Measurements from ENCODE around the gene ZBTB48. TPM values are rescaled to one million over a fixed set of nuclear protein-coding genes. Genes with fewer than 3 reads are reported as not detected.
A peak's percentile ranks its signal among the peaks of the same experiment; 100 is the strongest.

ZBTB48 gene
- total RNA-seq, result 10.4 TPM

DNA sequence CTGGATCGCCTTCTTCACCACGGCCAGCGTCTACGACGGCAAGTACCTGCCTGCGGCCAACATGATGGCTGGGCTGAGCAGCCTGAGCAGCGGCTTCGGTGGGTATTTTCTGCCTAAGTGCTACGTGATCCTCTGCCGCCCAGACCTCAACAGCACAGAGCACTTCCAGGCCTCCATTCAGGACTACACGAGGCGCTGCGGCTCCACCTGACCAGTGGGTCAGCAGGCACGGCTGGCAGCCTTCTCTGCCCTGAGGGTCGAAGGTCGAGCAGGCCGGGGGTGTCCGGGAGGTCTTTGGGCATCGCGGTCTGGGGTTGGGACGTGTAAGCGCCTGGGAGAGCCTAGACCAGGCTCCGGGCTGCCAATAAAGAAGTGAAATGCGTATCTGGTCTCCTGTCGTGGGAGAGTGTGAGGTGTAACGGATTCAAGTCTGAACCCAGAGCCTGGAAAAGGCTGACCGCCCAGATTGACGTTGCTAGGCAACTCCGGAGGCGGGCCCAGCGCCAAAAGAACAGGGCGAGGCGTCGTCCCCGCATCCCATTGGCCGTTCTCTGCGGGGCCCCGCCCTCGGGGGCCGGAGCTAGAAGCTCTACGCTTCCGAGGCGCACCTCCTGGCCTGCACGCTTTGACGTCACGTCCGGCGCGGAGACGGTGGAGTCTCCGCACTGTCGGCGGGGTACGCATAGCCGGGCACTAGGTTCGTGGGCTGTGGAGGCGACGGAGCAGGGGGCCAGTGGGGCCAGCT, at the start of gene ZBTB48:
Gene ZBTB48, plus strand, starts transcription at position 621 of the 745 bp plus-strand sequence. CDS start 616 bp downstream, outside the sequence.
- Histone ChIP-seq H3K9me3 (ENCODE audit: control insufficient read depth in 3 of 3, low read length in 3 of 3) (no peaks in the 10 kb centered on the region), H3K9ac (ENCODE audit: low read depth in 1 of 3, low read length in 3 of 3) (peak within 1 kb of the TSS; percentile 85 to 88 (median 88)), H3K36me3 (ENCODE audit: control insufficient read depth in 3 of 3, insufficient read depth in 3 of 3, low read length in 3 of 3) (peaks cover 0 to 3% (median 0%) of the 10 kb centered on the region in 3 donors), H3K4me1 (ENCODE audit: control insufficient read depth in 3 of 3, insufficient read depth in 3 of 3, low read length in 3 of 3) (peaks cover 28 to 40% (median 39%) of the 10 kb centered on the region in 3 donors), H3K27me3 (ENCODE audit: control insufficient read depth in 3 of 3, insufficient read depth in 3 of 3, low read length in 3 of 3) (peaks cover 0 to 2% (median 0%) of the 10 kb centered on the region in 3 donors), H3K27ac (ENCODE audit: low read depth, low read length) (peak within 1 kb of the TSS; percentile 97), H3K4me3 (ENCODE audit: low read length in 3 of 3) (peak within 1 kb of the TSS; percentile 73 to 88 (median 86))

DNA sequence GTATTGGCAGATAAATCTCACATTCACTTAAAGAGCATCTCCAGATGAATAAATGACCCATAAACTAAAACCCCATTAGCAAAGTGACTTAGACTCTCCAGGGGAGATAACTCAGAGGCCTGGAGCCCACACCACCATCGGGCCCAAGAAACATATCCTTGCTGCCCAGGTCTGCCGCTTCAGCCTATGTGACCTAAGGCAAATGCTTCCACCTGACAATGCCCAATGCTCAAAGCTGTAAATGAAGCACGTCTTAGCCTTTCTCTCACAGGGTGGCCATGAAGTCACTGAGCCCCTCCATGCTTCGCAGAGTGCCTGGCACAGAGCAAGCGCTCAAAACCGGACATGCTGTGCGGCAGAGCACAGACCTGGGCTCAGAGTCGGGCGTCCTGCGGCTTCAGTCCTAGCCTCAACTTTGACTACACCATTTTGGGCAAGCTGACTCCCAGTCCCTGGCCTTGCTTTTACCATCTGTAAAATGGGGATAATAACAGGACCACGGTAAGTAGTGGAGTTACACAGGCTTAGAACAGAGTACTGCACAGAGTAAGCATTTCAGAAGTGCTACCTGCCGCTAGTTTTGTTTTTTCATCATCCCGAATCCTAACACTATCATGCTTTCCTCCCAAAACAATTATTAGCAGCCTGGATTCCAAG, 49.2 kb upstream of the ZBTB48 start:
- no peak overlapping the region for H3K4me3 ChIP-seq (ENCODE audit: low read length in 3 of 3)
- no peaks in the 10 kb centered on the region for H3K27me3 ChIP-seq (ENCODE audit: control insufficient read depth in 3 of 3, insufficient read depth in 3 of 3, low read length in 3 of 3)
- H3K4me1 ChIP-seq (ENCODE audit: control insufficient read depth in 3 of 3, insufficient read depth in 3 of 3, low read length in 3 of 3), result no peaks in the 10 kb centered on the region
- no peaks in the 10 kb centered on the region for H3K9me3 ChIP-seq (ENCODE audit: control insufficient read depth in 3 of 3, low read length in 3 of 3)
- H3K36me3 ChIP-seq (ENCODE audit: control insufficient read depth in 3 of 3, insufficient read depth in 3 of 3, low read length in 3 of 3), result peaks cover 55 to 65% (median 60%) of the 10 kb centered on the region in 3 donors
- no peak overlapping the region for H3K27ac ChIP-seq (ENCODE audit: low read depth, low read length)
- no peak overlapping the region for H3K9ac ChIP-seq (ENCODE audit: low read depth in 1 of 3, low read length in 3 of 3)

DNA sequence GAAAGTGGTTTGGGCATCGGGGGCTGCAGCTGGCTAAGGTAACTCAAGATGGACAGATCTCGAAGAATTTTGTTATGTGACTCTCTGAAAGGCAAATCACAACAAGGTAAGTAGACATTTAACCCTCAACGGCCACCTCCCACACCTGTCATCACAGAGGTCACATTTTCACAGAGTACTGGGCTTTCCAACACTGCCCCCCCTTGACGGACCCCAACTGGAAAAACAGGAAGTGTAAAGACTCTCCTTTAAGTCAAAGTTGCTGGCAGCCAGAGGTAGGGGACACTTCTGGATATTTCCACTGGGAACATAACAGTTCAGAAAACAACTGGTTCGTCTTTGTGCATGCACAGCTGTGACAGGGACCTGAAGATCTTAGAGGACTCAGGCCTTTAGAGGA, 47.8 kb upstream of the ZBTB48 start:
- Histone ChIP-seq H3K4me1 (ENCODE audit: control insufficient read depth in 3 of 3, insufficient read depth in 3 of 3, low read length in 3 of 3) (no peaks in the 10 kb centered on the region), H3K4me3 (ENCODE audit: low read length in 3 of 3) (no peak overlapping the region), H3K36me3 (ENCODE audit: control insufficient read depth in 3 of 3, insufficient read depth in 3 of 3, low read length in 3 of 3) (peaks cover 46 to 55% (median 52%) of the 10 kb centered on the region in 3 donors), H3K27me3 (ENCODE audit: control insufficient read depth in 3 of 3, insufficient read depth in 3 of 3, low read length in 3 of 3) (no peaks in the 10 kb centered on the region), H3K27ac (ENCODE audit: low read depth, low read length) (no peak overlapping the region), H3K9me3 (ENCODE audit: control insufficient read depth in 3 of 3, low read length in 3 of 3) (no peaks in the 10 kb centered on the region), H3K9ac (ENCODE audit: low read depth in 1 of 3, low read length in 3 of 3) (no peak overlapping the region)

DNA sequence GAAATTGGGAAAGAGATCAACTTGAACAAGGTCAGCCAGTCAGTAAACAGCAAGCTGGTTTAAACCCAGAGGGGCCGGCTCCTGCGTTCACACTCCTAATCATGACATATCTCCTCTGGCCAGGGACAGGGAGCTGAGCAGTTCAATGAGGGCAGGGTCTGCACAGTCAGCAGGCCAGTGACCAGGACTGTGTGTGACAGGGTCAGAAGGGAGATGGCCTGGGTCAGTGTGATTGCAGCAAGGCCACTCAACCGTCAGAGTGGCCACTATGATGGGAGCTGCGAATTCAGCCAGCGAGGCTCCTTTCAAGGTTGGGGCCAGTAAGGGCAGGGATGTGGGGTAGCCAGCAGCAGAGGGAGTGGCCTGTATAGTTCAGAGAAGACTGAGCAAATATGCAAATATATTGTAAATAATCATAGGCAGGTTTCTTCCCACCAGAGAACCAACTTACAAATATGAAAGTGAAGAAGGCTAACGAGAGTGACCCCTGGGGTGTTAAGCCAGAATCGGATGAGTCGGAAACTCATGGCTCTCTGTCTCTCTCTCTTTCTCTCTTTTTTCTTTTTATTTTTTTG, 45.5 kb upstream of the ZBTB48 start:
- Histone ChIP-seq H3K27ac (ENCODE audit: low read depth, low read length) (no peak overlapping the region), H3K9me3 (ENCODE audit: control insufficient read depth in 3 of 3, low read length in 3 of 3) (no peaks in the 10 kb centered on the region), H3K27me3 (ENCODE audit: control insufficient read depth in 3 of 3, insufficient read depth in 3 of 3, low read length in 3 of 3) (no peaks in the 10 kb centered on the region), H3K9ac (ENCODE audit: low read depth in 1 of 3, low read length in 3 of 3) (no peak overlapping the region), H3K4me1 (ENCODE audit: control insufficient read depth in 3 of 3, insufficient read depth in 3 of 3, low read length in 3 of 3) (no peaks in the 10 kb centered on the region), H3K36me3 (ENCODE audit: control insufficient read depth in 3 of 3, insufficient read depth in 3 of 3, low read length in 3 of 3) (peaks cover 33 to 46% (median 37%) of the 10 kb centered on the region in 3 donors), H3K4me3 (ENCODE audit: low read length in 3 of 3) (no peak overlapping the region)

DNA sequence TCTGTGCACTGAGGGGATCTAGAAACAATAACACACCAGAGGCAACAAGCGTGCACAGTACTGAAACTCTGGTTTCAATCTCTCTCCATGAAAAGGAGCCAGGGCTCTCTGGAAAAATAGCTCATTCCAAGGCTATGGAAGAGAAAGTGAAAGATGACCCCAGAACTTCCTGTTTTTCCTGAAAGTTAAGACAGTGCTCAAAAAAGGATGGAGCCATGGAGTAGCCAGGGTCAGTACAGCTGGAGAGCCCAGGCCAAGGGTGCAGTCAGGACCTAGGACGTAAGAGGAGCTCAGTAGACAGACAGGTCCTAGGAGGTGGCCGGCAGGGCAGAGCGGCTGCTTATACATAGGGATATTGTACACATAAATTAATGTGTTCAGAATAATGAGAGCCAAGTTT, 44.6 kb upstream of the ZBTB48 start:
- Histone ChIP-seq H3K9ac (ENCODE audit: low read depth in 1 of 3, low read length in 3 of 3) (no peak overlapping the region), H3K9me3 (ENCODE audit: control insufficient read depth in 3 of 3, low read length in 3 of 3) (no peaks in the 10 kb centered on the region), H3K27ac (ENCODE audit: low read depth, low read length) (no peak overlapping the region), H3K27me3 (ENCODE audit: control insufficient read depth in 3 of 3, insufficient read depth in 3 of 3, low read length in 3 of 3) (no peaks in the 10 kb centered on the region), H3K4me1 (ENCODE audit: control insufficient read depth in 3 of 3, insufficient read depth in 3 of 3, low read length in 3 of 3) (no peaks in the 10 kb centered on the region), H3K36me3 (ENCODE audit: control insufficient read depth in 3 of 3, insufficient read depth in 3 of 3, low read length in 3 of 3) (peaks cover 33 to 46% (median 37%) of the 10 kb centered on the region in 3 donors), H3K4me3 (ENCODE audit: low read length in 3 of 3) (no peak overlapping the region)

DNA sequence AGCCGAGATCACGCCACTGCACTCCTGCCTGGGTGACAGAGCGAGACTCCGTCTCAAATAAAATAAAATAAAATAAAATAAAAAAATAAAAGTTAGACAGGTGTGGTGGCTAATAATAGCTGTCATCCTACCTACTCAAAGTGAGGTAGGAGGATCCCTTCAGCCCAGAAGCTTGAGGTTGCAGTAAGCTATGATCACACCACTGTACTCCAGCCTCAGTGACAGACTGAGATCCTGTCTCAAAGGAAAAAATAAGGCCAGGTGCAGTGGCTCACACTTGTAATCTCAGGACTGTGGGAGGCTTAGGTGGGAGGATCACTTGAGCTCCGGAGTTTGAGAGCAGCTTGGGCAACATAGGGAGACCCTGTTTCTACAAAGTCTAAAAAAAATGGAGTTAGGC, 43.5 kb upstream of the ZBTB48 start:
- Histone ChIP-seq H3K9ac (ENCODE audit: low read depth in 1 of 3, low read length in 3 of 3) (no peak overlapping the region), H3K27ac (ENCODE audit: low read depth, low read length) (no peak overlapping the region), H3K27me3 (ENCODE audit: control insufficient read depth in 3 of 3, insufficient read depth in 3 of 3, low read length in 3 of 3) (no peaks in the 10 kb centered on the region), H3K4me1 (ENCODE audit: control insufficient read depth in 3 of 3, insufficient read depth in 3 of 3, low read length in 3 of 3) (no peaks in the 10 kb centered on the region), H3K36me3 (ENCODE audit: control insufficient read depth in 3 of 3, insufficient read depth in 3 of 3, low read length in 3 of 3) (peaks cover 25 to 46% (median 29%) of the 10 kb centered on the region in 3 donors), H3K4me3 (ENCODE audit: low read length in 3 of 3) (no peak overlapping the region), H3K9me3 (ENCODE audit: control insufficient read depth in 3 of 3, low read length in 3 of 3) (no peaks in the 10 kb centered on the region)

DNA sequence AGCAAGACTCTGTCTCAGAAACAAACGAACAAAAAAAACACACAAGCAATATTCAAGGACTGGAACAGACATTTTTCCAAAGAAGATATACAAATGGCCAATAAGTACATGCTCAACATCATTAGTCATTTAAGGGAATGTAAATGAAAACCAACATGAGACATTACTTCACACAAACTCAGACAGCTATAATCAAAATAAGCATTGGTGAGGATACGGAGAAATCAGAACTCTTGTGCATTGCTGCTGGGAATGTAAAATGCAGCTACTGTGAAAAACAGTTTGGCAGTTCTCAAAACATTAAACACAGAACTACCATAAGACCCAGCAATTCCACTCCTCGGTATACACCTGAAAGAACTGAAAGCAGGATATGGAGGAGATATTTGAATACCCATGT, 40.8 kb upstream of the ZBTB48 start:
- no peaks in the 10 kb centered on the region for H3K9me3 ChIP-seq (ENCODE audit: control insufficient read depth in 3 of 3, low read length in 3 of 3)
- H3K9ac ChIP-seq (ENCODE audit: low read depth in 1 of 3, low read length in 3 of 3), result no peak overlapping the region
- H3K4me3 ChIP-seq (ENCODE audit: low read length in 3 of 3), result no peak overlapping the region
- H3K27me3 ChIP-seq (ENCODE audit: control insufficient read depth in 3 of 3, insufficient read depth in 3 of 3, low read length in 3 of 3), result no peaks in the 10 kb centered on the region
- peaks cover 8 to 27% (median 13%) of the 10 kb centered on the region in 3 donors for H3K36me3 ChIP-seq (ENCODE audit: control insufficient read depth in 3 of 3, insufficient read depth in 3 of 3, low read length in 3 of 3)
- H3K4me1 ChIP-seq (ENCODE audit: control insufficient read depth in 3 of 3, insufficient read depth in 3 of 3, low read length in 3 of 3), result no peaks in the 10 kb centered on the region
- H3K27ac ChIP-seq (ENCODE audit: low read depth, low read length), result no peak overlapping the region

DNA sequence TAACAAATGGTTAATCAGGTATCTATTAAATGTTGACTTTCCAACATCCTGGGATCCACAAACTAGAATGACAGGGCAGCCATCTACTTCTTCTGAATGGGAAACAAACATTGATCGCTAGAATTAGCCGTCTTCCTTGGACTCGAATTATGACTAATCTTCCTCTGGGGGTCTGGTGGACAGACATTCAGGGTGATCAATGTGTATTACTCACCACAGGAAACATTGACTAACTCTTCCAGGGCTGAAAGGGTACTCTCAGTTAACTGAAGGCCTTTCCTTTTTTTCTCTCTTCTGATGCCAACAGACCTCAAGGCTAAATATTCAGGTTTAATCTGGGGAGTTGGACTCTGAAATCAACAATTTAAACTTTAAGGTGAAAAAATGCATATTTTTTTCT, 35.0 kb upstream of the ZBTB48 start:
- Histone ChIP-seq H3K27me3 (ENCODE audit: control insufficient read depth in 3 of 3, insufficient read depth in 3 of 3, low read length in 3 of 3) (no peaks in the 10 kb centered on the region), H3K4me1 (ENCODE audit: control insufficient read depth in 3 of 3, insufficient read depth in 3 of 3, low read length in 3 of 3) (no peaks in the 10 kb centered on the region), H3K36me3 (ENCODE audit: control insufficient read depth in 3 of 3, insufficient read depth in 3 of 3, low read length in 3 of 3) (peaks cover 22 to 57% (median 52%) of the 10 kb centered on the region in 3 donors), H3K9ac (ENCODE audit: low read depth in 1 of 3, low read length in 3 of 3) (no peak overlapping the region), H3K27ac (ENCODE audit: low read depth, low read length) (no peak overlapping the region), H3K9me3 (ENCODE audit: control insufficient read depth in 3 of 3, low read length in 3 of 3) (no peaks in the 10 kb centered on the region), H3K4me3 (ENCODE audit: low read length in 3 of 3) (no peak overlapping the region)

DNA sequence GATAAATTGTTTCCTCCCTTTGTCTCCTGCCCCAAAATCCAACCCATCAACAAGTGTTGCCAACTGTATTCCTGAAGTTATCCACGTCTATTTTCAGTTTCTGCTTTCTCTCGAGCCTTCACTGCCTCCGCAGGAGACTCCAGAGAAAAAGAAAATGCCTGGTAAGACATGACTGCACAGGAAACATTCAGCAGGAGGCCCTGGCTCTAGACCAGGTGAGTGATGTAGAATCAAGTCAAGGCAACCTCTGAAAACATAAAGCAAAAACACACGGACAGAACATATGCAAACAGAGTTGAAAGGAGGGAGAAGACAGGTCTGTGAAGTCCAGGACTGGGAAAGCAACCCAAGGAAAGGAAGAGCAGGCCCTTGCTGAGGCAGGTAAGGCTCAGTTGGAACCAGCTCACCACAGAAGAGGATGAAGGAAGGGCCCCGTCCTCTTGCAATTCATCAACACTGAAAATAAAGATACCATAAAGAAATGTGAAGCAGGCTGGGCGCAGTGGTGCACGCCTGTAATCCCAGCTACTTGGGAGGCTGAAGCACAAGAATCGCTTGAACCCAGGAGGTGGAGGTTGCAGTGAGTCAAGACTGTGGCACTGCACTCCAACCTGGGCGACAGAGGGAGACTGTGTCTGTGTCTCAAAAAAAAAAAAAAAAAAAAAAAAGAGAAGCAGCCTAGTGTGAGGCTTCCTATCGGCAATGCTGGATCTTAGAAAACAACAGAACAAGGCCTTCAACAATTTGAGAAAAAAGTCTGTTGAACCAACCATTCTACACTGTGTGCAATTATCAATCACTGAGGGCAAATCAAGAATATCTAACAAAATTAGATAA, 34.3 kb upstream of the ZBTB48 start:
- no peak overlapping the region for H3K4me3 ChIP-seq (ENCODE audit: low read length in 3 of 3)
- H3K4me1 ChIP-seq (ENCODE audit: control insufficient read depth in 3 of 3, insufficient read depth in 3 of 3, low read length in 3 of 3), result no peaks in the 10 kb centered on the region
- H3K27me3 ChIP-seq (ENCODE audit: control insufficient read depth in 3 of 3, insufficient read depth in 3 of 3, low read length in 3 of 3), result no peaks in the 10 kb centered on the region
- peaks cover 22 to 56% (median 55%) of the 10 kb centered on the region in 3 donors for H3K36me3 ChIP-seq (ENCODE audit: control insufficient read depth in 3 of 3, insufficient read depth in 3 of 3, low read length in 3 of 3)
- no peak overlapping the region for H3K9ac ChIP-seq (ENCODE audit: low read depth in 1 of 3, low read length in 3 of 3)
- no peaks in the 10 kb centered on the region for H3K9me3 ChIP-seq (ENCODE audit: control insufficient read depth in 3 of 3, low read length in 3 of 3)
- H3K27ac ChIP-seq (ENCODE audit: low read depth, low read length), result no peak overlapping the region
